ENCODE results near the gene PRC1. TPM values are rescaled to one million over a fixed set of nuclear protein-coding genes. Genes with fewer than 3 reads are reported as not detected.

The PRC1 gene
- total and polyA plus RNA-seq, 4 donors: 3.5 to 8.1 (median 6.9) TPM

DNA sequence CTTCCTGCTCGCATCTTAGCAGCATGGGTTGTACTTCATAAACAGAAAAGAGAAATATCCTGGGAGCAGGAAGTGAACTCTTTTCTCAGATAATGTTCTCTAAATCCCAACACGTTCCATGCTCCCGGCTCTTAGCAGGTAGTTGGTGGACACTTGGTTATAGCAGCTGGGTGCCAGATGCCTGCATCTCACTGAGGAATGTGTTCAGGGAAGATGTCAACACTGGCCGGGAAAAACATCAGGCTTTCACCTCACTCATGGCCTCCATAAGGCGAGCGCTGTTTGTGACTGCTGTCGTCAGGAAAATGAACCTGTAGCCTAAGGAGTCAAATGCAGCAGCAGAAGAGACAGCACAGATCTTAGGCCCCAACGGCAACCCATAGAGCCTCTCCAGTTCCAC lies 4.4 kb upstream of the PRC1 start:
- Histone ChIP-seq H3K4me1 (ENCODE audit: control insufficient read depth in 1 of 2, insufficient read depth in 2 of 2, low read length in 2 of 2) (no peaks in the 10 kb centered on the region), H3K9me3 (ENCODE audit: control insufficient read depth, low read length) (no peaks in the 10 kb centered on the region), H3K27me3 (ENCODE audit: control insufficient read depth in 1 of 2, insufficient read depth in 2 of 2, low read length in 1 of 2) (no peaks in the 10 kb centered on the region), H3K36me3 (ENCODE audit: control insufficient read depth in 1 of 2, insufficient read depth in 2 of 2, low read length in 1 of 2) (peaks cover 7 to 14% of the 10 kb centered on the region in 2 donors), H3K27ac (ENCODE audit: low read depth in 1 of 2, low read length in 2 of 2) (no peak overlapping the region), H3K4me3 (ENCODE audit: low read length in 2 of 2) (no peak overlapping the region)
- no peak for ATAC-seq (ENCODE audit: low FRiP score)
- no peak for DNase-seq
- 66 to 78% methylated on average over 8 of the region's 8 CpGs for WGBS, 2 donors
- intact Hi-C loops (cut with DNase I): no loop called here

DNA sequence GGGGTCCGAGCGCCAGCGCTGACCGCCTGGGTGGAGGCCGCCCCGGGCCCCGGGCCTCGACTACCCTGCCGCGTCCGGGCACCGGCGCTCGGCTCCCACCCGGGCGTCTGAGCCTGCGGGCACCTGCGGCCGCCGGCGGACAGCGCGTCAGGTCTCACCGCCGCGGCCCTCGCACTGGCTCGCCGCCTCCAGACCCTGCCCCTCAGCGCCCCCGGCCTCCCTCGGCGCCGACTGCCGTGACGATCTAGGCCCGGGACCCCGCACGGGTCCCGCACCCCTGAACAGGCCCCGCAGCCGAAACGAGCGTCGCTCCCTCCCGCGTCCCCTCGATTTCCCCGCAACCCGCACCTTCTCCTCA lies 297 bp downstream of the PRC1 start:
- DNase-seq: no peak
- no peaks in the 10 kb centered on the region for H3K27me3 ChIP-seq (ENCODE audit: control insufficient read depth in 1 of 2, insufficient read depth in 2 of 2, low read length in 1 of 2)
- intact Hi-C loops (cut with DNase I): loop anchor here (2.0 to 5.0 kb wide), 2 partner anchors 37 kb away; no protein-coding TSS in a partner anchor
- H3K4me1 ChIP-seq (ENCODE audit: control insufficient read depth in 1 of 2, insufficient read depth in 2 of 2, low read length in 2 of 2): no peaks in the 10 kb centered on the region
- peak; percentile 60 for ATAC-seq (ENCODE audit: low FRiP score)
- WGBS, 2 donors: 0 to 1% methylated on average over 25 to 50 of the region's 50 CpGs
- H3K4me3 ChIP-seq (ENCODE audit: low read length in 2 of 2): peak overlapping the region; percentile 50 to 63
- peaks cover 0 to 7% of the 10 kb centered on the region in 2 donors for H3K36me3 ChIP-seq (ENCODE audit: control insufficient read depth in 1 of 2, insufficient read depth in 2 of 2, low read length in 1 of 2)
- H3K9me3 ChIP-seq (ENCODE audit: control insufficient read depth, low read length): no peaks in the 10 kb centered on the region
- H3K27ac ChIP-seq (ENCODE audit: low read depth in 1 of 2, low read length in 2 of 2): peak overlapping the region; percentile 36 to 62

DNA sequence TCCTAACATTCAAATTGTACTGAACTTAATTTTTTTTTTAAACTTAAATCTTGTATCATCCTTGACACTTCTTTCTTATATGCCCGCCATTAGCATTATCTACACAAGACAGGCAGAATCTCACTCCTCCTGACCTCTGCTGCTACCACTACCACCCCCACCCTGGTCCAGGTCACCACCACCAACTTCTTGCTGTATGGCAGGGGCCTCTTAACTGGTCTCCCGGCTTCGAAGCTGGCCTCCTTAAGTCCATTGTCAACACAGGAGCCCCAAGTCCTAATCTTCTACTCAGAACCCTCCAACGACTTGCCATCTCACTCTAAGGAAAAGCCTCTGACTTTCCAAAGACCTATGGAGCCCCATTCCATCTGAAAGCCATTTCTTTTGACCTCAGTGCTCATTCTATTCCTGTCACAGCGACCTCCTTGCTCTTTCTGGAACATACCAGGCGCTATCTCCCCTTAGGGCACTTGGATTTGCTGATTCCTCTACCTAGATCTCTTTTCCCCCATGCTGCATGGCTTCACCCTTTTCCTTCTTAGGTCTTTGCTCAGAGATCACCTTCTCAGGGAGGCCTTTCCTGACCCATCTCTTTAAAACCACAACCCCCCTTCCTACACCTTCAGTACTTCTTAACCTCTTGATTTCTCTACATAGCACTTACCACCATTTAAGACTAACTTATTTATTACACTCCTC lies 2.6 kb downstream of the PRC1 start:
- no peaks in the 10 kb centered on the region for H3K36me3 ChIP-seq (ENCODE audit: control insufficient read depth in 1 of 2, insufficient read depth in 2 of 2, low read length in 1 of 2)
- DNase-seq (no peak), ATAC-seq (ENCODE audit: low FRiP score) (no peak)
- intact Hi-C loops (cut with DNase I): loop anchor here in 1 of 2 donors (5.0 kb wide), 1 partner anchor 34 kb away; no protein-coding TSS in a partner anchor
- WGBS, 2 donors: 87% methylated on average over 6 of the region's 6 CpGs
- no peak overlapping the region for H3K4me3 ChIP-seq (ENCODE audit: low read length in 2 of 2)
- H3K27ac ChIP-seq (ENCODE audit: low read depth in 1 of 2, low read length in 2 of 2): no peak overlapping the region
- no peaks in the 10 kb centered on the region for H3K9me3 ChIP-seq (ENCODE audit: control insufficient read depth, low read length)
- no peaks in the 10 kb centered on the region for H3K4me1 ChIP-seq (ENCODE audit: control insufficient read depth in 1 of 2, insufficient read depth in 2 of 2, low read length in 2 of 2)
- no peaks in the 10 kb centered on the region for H3K27me3 ChIP-seq (ENCODE audit: control insufficient read depth in 1 of 2, insufficient read depth in 2 of 2, low read length in 1 of 2)

DNA sequence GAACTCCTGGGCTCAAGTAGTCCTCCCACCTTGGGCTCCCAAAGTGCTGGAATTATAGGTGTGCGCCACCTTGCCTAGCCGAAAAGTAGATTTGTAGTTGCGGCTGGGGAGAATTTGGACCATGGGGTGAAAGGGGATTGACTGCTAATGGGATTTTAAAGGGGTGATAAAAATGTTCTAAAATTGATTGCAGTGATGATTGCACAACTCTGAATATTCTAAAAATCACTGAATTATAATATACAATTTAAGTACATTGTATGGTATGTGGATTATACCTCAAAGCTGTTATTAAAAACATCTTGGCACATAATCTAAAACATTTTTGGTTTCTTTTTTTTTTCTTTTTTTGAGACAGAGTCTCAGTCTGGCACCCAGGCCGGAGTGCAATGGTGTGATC lies 3.9 kb downstream of the PRC1 start:
- Histone ChIP-seq H3K4me1 (ENCODE audit: control insufficient read depth in 1 of 2, insufficient read depth in 2 of 2, low read length in 2 of 2) (no peaks in the 10 kb centered on the region), H3K27ac (ENCODE audit: low read depth in 1 of 2, low read length in 2 of 2) (no peak overlapping the region), H3K9me3 (ENCODE audit: control insufficient read depth, low read length) (no peaks in the 10 kb centered on the region), H3K36me3 (ENCODE audit: control insufficient read depth in 1 of 2, insufficient read depth in 2 of 2, low read length in 1 of 2) (no peaks in the 10 kb centered on the region), H3K27me3 (ENCODE audit: control insufficient read depth in 1 of 2, insufficient read depth in 2 of 2, low read length in 1 of 2) (no peaks in the 10 kb centered on the region), H3K4me3 (ENCODE audit: low read length in 2 of 2) (no peak overlapping the region)
- intact Hi-C loops (cut with DNase I): loop anchor here in 1 of 2 donors (5.0 kb wide), 1 partner anchor 33 kb away; no protein-coding TSS in a partner anchor
- DNase-seq: no peak
- ATAC-seq (ENCODE audit: low FRiP score): no peak
- 95 to 97% methylated on average over 4 of the region's 4 CpGs for WGBS, 2 donors

DNA sequence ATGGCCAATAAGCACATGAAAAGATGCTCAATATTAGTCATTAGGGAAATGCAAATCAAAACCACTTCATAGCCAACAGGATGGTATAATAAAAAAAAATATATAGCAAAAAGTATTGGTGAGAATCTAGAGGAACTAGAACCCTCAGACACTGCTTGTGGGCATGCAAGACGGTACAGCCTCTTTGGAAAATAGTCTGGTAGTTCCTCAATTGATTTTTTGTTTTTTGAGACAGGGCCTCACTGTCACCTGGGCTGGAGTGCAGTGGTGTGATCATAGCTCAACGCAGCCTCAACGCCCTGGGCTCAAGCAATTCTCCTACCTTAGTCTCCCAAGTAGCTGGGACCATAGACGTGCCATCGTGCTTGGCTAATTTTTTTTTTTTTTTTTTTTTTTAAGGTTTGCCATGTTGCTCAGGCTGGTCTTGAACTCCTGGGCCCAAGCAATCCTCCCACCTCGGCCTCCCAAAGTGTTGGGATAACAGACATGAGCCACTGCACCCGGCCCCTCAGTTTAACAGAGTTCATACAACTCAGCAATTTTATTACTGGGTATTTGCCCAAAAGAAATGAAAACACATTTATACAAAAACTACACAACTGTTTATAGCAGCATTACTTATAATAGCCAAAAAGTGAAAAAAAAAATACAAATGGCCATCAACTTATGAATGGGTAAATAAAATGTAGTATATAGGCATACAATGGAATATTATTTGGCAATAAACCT lies 5.1 kb downstream of the PRC1 start:
- DNase-seq (no peak), ATAC-seq (ENCODE audit: low FRiP score) (no peak)
- H3K4me3 ChIP-seq (ENCODE audit: low read length in 2 of 2): no peak overlapping the region
- intact Hi-C loops (cut with DNase I): no loop called here
- peaks cover 0 to 1% of the 10 kb centered on the region in 2 donors for H3K36me3 ChIP-seq (ENCODE audit: control insufficient read depth in 1 of 2, insufficient read depth in 2 of 2, low read length in 1 of 2)
- no peak overlapping the region for H3K27ac ChIP-seq (ENCODE audit: low read depth in 1 of 2, low read length in 2 of 2)
- WGBS, 2 donors: 90 to 96% methylated on average over 7 of the region's 7 CpGs
- H3K4me1 ChIP-seq (ENCODE audit: control insufficient read depth in 1 of 2, insufficient read depth in 2 of 2, low read length in 2 of 2): no peaks in the 10 kb centered on the region
- no peaks in the 10 kb centered on the region for H3K9me3 ChIP-seq (ENCODE audit: control insufficient read depth, low read length)
- H3K27me3 ChIP-seq (ENCODE audit: control insufficient read depth in 1 of 2, insufficient read depth in 2 of 2, low read length in 1 of 2): no peaks in the 10 kb centered on the region

DNA sequence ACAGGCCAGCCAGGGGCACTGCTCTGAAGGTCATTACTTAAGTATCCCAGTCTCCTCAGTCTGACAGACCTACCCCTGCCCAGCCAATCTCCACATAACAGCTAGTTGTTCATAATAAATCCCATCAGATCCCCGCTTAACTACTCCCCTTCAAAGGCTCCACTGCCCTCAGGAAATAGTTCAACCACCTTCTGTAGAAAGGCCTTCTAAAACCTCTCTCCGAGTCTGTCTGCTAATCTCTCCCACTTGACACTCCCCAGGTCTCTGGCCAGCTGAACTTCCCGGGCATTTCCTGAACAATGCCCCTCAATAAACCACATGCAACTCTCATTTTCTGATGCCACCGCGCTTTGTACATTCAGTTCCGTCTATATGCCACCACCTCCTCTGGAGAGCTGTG lies 6.0 kb downstream of the PRC1 start:
- intact Hi-C loops (cut with DNase I): no loop called here
- no peak overlapping the region for H3K4me3 ChIP-seq (ENCODE audit: low read length in 2 of 2)
- H3K4me1 ChIP-seq (ENCODE audit: control insufficient read depth in 1 of 2, insufficient read depth in 2 of 2, low read length in 2 of 2): no peaks in the 10 kb centered on the region
- 48 to 56% methylated on average over 6 of the region's 6 CpGs for WGBS, 2 donors
- peaks cover 0 to 5% of the 10 kb centered on the region in 2 donors for H3K36me3 ChIP-seq (ENCODE audit: control insufficient read depth in 1 of 2, insufficient read depth in 2 of 2, low read length in 1 of 2)
- H3K9me3 ChIP-seq (ENCODE audit: control insufficient read depth, low read length): no peaks in the 10 kb centered on the region
- DNase-seq (no peak), ATAC-seq (ENCODE audit: low FRiP score) (no peak)
- no peaks in the 10 kb centered on the region for H3K27me3 ChIP-seq (ENCODE audit: control insufficient read depth in 1 of 2, insufficient read depth in 2 of 2, low read length in 1 of 2)
- H3K27ac ChIP-seq (ENCODE audit: low read depth in 1 of 2, low read length in 2 of 2): no peak overlapping the region

DNA sequence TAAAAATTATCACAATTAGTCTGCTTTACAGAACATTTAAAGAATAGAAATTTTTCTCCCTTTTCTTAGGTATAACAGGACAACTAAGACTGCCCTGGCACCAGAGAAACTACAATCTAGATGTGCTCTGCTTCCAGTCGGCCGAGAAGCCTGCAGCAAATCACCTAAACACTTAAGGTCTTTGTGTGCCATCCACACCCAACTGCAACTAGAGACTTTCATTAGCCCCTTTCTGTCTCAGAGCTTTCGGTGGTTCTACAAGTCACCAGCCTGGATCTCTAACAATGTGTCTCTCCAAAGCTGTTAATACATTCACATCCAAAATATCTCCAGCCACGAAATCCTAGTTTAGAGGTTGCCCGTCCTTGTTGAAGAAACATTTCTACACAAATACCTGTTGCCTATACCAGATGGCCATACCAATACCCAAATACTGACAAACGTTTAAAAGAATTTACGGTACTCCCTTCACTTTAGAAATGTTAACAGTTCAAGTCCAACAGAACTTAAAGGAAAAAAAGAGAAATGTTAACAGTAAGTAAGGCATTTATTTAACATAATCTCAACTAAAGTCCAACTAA lies 6.7 kb downstream of the PRC1 start:
- Histone ChIP-seq H3K27me3 (ENCODE audit: control insufficient read depth in 1 of 2, insufficient read depth in 2 of 2, low read length in 1 of 2) (no peaks in the 10 kb centered on the region), H3K9me3 (ENCODE audit: control insufficient read depth, low read length) (no peaks in the 10 kb centered on the region), H3K27ac (ENCODE audit: low read depth in 1 of 2, low read length in 2 of 2) (no peak overlapping the region), H3K4me1 (ENCODE audit: control insufficient read depth in 1 of 2, insufficient read depth in 2 of 2, low read length in 2 of 2) (no peaks in the 10 kb centered on the region), H3K4me3 (ENCODE audit: low read length in 2 of 2) (no peak overlapping the region), H3K36me3 (ENCODE audit: control insufficient read depth in 1 of 2, insufficient read depth in 2 of 2, low read length in 1 of 2) (peaks cover 0 to 6% of the 10 kb centered on the region in 2 donors)
- DNase-seq: no peak
- intact Hi-C loops (cut with DNase I): no loop called here
- WGBS, 2 donors: 21 to 29% methylated on average over 7 of the region's 7 CpGs
- ATAC-seq (ENCODE audit: low FRiP score): no peak

DNA sequence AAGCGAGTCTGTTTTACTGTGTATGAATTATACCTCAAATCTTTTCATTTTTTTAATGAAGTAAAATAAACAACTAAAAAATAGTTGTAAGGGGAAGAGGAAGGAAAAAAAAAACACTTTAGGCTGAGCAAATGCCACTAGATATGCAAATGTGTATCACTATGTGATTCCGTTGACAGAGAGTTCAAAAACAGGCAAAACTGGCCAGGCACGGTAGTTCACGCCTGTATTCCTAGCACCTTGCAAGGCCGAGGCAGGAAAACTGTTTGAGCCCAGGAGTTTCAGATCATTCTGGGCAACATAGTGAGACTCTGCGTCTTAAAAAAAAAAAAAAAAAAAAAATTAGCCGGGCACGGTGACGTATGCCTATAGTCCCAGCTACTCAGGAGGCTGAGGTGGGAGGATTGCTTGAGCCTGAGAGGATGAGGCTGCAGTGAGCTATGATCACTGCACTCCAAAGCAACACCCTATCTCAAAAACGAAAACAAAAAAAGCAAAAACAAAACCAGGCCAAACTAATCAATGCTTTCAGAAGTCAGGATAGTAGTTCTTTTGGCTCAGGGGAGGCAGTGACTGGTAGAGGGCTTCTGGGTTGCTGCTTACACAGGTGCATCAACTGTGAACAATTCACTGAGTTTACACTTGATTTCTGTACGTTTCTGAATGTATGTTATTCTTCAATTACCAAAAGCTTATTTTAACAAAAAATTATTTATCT lies 7.4 kb downstream of the PRC1 start:
- H3K9me3 ChIP-seq (ENCODE audit: control insufficient read depth, low read length): no peaks in the 10 kb centered on the region
- DNase-seq (no peak), ATAC-seq (ENCODE audit: low FRiP score) (no peak)
- no peaks in the 10 kb centered on the region for H3K4me1 ChIP-seq (ENCODE audit: control insufficient read depth in 1 of 2, insufficient read depth in 2 of 2, low read length in 2 of 2)
- WGBS, 2 donors: 81 to 83% methylated on average over 11 of the region's 11 CpGs
- H3K27ac ChIP-seq (ENCODE audit: low read depth in 1 of 2, low read length in 2 of 2): no peak overlapping the region
- no peaks in the 10 kb centered on the region for H3K27me3 ChIP-seq (ENCODE audit: control insufficient read depth in 1 of 2, insufficient read depth in 2 of 2, low read length in 1 of 2)
- H3K36me3 ChIP-seq (ENCODE audit: control insufficient read depth in 1 of 2, insufficient read depth in 2 of 2, low read length in 1 of 2): peaks cover 0 to 6% of the 10 kb centered on the region in 2 donors
- no peak overlapping the region for H3K4me3 ChIP-seq (ENCODE audit: low read length in 2 of 2)
- intact Hi-C loops (cut with DNase I): no loop called here
